UCSD-AML1 (cell line): ENCODE data around the gene DEUP1.
"Not testable (repeated sequence)": the region's sequence is repeated elsewhere in the genome, so short reads cannot be mapped to it uniquely, and the experiment has no call there.

Experiments used
- DNase-seq: peaks from one replicate; lab custom pipeline; 2025; ENCODE audit not compliant: unreplicated experiment; lab: John Stamatoyannopoulos, UW

The DEUP1 gene

GRCh38 chr11:93330446-93330984 lies at the start of gene DEUP1:
Gene DEUP1 (plus strand): TSS chr11:93330742. CDS start chr11:93332260, 1,518 bp downstream.
- no peak for DNase-seq

- no peak for DNase-seq
These were observed 45.1 kb upstream of the DEUP1 start for GRCh38 chr11:93285430-93285829.

GRCh38 chr11:93287434-93287833 lies 43.1 kb upstream of the DEUP1 start:
- DNase-seq, result no peak

- DNase-seq, result no peak
These were observed 42.5 kb upstream of the DEUP1 start for GRCh38 chr11:93288079-93288478.

GRCh38 chr11:93288767-93289166 lies 41.8 kb upstream of the DEUP1 start:
- DNase-seq, result no peak

GRCh38 chr11:93289782-93290463 lies 40.6 kb upstream of the DEUP1 start:
- DNase-seq, result no peak

- DNase-seq, result no peak
These were observed 39.4 kb upstream of the DEUP1 start for GRCh38 chr11:93291110-93291509.

GRCh38 chr11:93291898-93292297 lies 38.6 kb upstream of the DEUP1 start:
- no peak for DNase-seq

GRCh38 chr11:93295921-93296575 lies 34.5 kb upstream of the DEUP1 start:
- no peak for DNase-seq

- DNase-seq, result no peak
These were observed 26.9 kb upstream of the DEUP1 start for GRCh38 chr11:93303689-93304088.

GRCh38 chr11:93314399-93314798 lies 16.1 kb upstream of the DEUP1 start:
- not testable (repeated sequence) for DNase-seq

- no peak for DNase-seq
These were observed 11.2 kb upstream of the DEUP1 start for GRCh38 chr11:93319224-93319839.

GRCh38 chr11:93320230-93320629 lies 10.3 kb upstream of the DEUP1 start:
- no peak for DNase-seq

- no peak for DNase-seq
These were observed 8.3 kb upstream of the DEUP1 start for GRCh38 chr11:93322207-93322606.

- DNase-seq, result no peak
These were observed 6.8 kb upstream of the DEUP1 start for GRCh38 chr11:93323747-93324146.

- DNase-seq, result no peak
These were observed 6.0 kb upstream of the DEUP1 start for GRCh38 chr11:93324500-93324899.

GRCh38 chr11:93326681-93327080 lies 3.9 kb upstream of the DEUP1 start:
- DNase-seq, result no peak

GRCh38 chr11:93329936-93330445 lies 551 bp upstream of the DEUP1 start:
- no peak for DNase-seq

- no peak for DNase-seq
These were observed 9.7 kb downstream of the DEUP1 start for GRCh38 chr11:93340223-93340622.

- no peak for DNase-seq
These were observed 14.4 kb downstream of the DEUP1 start for GRCh38 chr11:93344855-93345333.

GRCh38 chr11:93348930-93349329 lies 18.4 kb downstream of the DEUP1 start:
- DNase-seq, result no peak

- DNase-seq, result no peak
These were observed 20.3 kb downstream of the DEUP1 start for GRCh38 chr11:93350835-93351234.
